NCI-H69 (cell line): ENCODE measurements around the gene ARHGAP9.
"Not testable (repeated sequence)": the region's sequence is repeated elsewhere in the genome, so short reads cannot be mapped to it uniquely, and the experiment has no call there.

Experiments used
- DNase-seq: peaks from one replicate; lab custom pipeline; 2025; lab: John Stamatoyannopoulos, UW

Gene ARHGAP9

GRCh38 chr12:57434517-57435223 is 45.0 kb downstream of the ARHGAP9 start, which contains the start of gene INHBC:
INHBC (plus strand) TSS chr12:57434784; CDS start chr12:57434887, 103 bp downstream.
- no peak for DNase-seq

- DNase-seq = no peak
These were observed 46.3 kb downstream of the ARHGAP9 start for GRCh38 chr12:57433370-57433769.

- DNase-seq = no peak
These were observed 47.9 kb downstream of the ARHGAP9 start for GRCh38 chr12:57431654-57432188.

- DNase-seq = peak; percentile 98
These were observed 48.6 kb downstream of the ARHGAP9 start, which contains the start of gene R3HDM2 for GRCh38 chr12:57430931-57431566. R3HDM2 (minus strand) TSS chr12:57431043; CDS start chr12:57310428, 120,615 bp downstream.

GRCh38 chr12:57430112-57430930 is 49.3 kb downstream of the ARHGAP9 start:
- peak; percentile 94 for DNase-seq

- DNase-seq = peak; percentile 39
These were observed 50.1 kb downstream of the ARHGAP9 start for GRCh38 chr12:57429473-57430111.

- DNase-seq = no peak
These were observed 50.7 kb downstream of the ARHGAP9 start for GRCh38 chr12:57428965-57429364.

- not testable (repeated sequence) for DNase-seq
These were observed 52.7 kb downstream of the ARHGAP9 start for GRCh38 chr12:57426948-57427347.
